DOHH2 (cell line): ENCODE data around the gene MAP4K4.

Experiments used
- CTCF ChIP-seq: fragments of 200-600 bp; sonication (generic); IDR thresholded peaks from one replicate; pipeline ENCODE4 v1.5.1; 2014; ENCODE audit warnings: antibody characterized with exemption, mild to moderate bottlenecking, low read depth, low read length; ENCODE audit not compliant: poor library complexity, severe bottlenecking
- EZH2phosphoT487 ChIP-seq: fragments of 200-600 bp; sonication (generic); IDR thresholded peaks from 2 replicates; pipeline ENCODE4 v1.6.1; 2017; ENCODE audit warnings: borderline replicate concordance, mild to moderate bottlenecking, antibody characterized with exemption, low read length, moderate library complexity, mixed read lengths

GRCh38 chr2:101735166-101735533, 37.6 kb downstream of the MAP4K4 start:
- TF ChIP-seq CTCF: no peak
- TF ChIP-seq EZH2phosphoT487: no peak
